Lung (tissue), 12 donors: Measurements from ENCODE around the gene USP31. TPM values are rescaled to one million over a fixed set of nuclear protein-coding genes. Genes with fewer than 3 reads are reported as not detected.
A peak's percentile ranks its signal among the peaks of the same experiment; 100 is the strongest.

Experiments
- ATAC-seq: fragments of 200-7000 bp; cut with Tn5 transposase; one replicate; pipeline ENCODE4 v1.9.1; 2020; ENCODE audit warnings: moderate number of reproducible peaks; ENCODE audit not compliant: insufficient read depth, low FRiP score
- DNase-seq, 3 donors: peaks; one replicate each; pipeline ENCODE4 v3.0.0-alpha.2; 2013 to 2017
- H3K27ac ChIP-seq, 2 donors: one replicate each; pipeline ENCODE4 v1.5.1; 2013; ENCODE audit warnings: mild to moderate bottlenecking in 2 of 2, moderate library complexity in 2 of 2, control low read depth in 1 of 2, inconsistent platforms in 1 of 2, low read depth in 1 of 2, low read length in 1 of 2
- H3K27me3 ChIP-seq, 3 donors: one replicate each; pipeline ENCODE4 v1.5.1; 2013; ENCODE audit warnings: low read length in 2 of 3; ENCODE audit not compliant: control insufficient read depth in 3 of 3, insufficient read depth in 3 of 3
- H3K36me3 ChIP-seq, 4 donors: one replicate each; pipeline ENCODE4 v1.5.1; 2013; ENCODE audit warnings: low read length in 4 of 4, mild to moderate bottlenecking in 1 of 4, moderate library complexity in 1 of 4; ENCODE audit not compliant: control insufficient read depth in 4 of 4, insufficient read depth in 4 of 4
- H3K4me1 ChIP-seq, 5 donors: one replicate each; pipeline ENCODE4 v1.5.1; 2013; ENCODE audit warnings: low read length in 5 of 5, mild to moderate bottlenecking in 2 of 5, moderate library complexity in 1 of 5; ENCODE audit not compliant: control insufficient read depth in 5 of 5, insufficient read depth in 5 of 5
- H3K4me3 ChIP-seq: one replicate; pipeline ENCODE4 v1.5.1; 2013; ENCODE audit warnings: mild to moderate bottlenecking, control low read depth, moderate library complexity
- H3K9ac ChIP-seq, 2 donors: one replicate each; pipeline ENCODE4 v1.5.1; 2013; ENCODE audit warnings: low read length in 2 of 2, control low read depth in 1 of 2; ENCODE audit not compliant: insufficient read depth in 1 of 2
- H3K9me3 ChIP-seq, 4 donors: one replicate each; pipeline ENCODE4 v1.5.1; 2013; ENCODE audit warnings: low read length in 3 of 4, mild to moderate bottlenecking in 1 of 4, moderate library complexity in 1 of 4; ENCODE audit not compliant: control insufficient read depth in 4 of 4, insufficient read depth in 3 of 4
- WGBS, 2 donors: extraction: QIAGEN DNeasy Blood & Tissue Kit; methylation state at CpG; one replicate each; pipeline ENCODE4 v1.1.7; 2013; 5-methylcytosine and 5-hydroxymethylcytosine counted together
- polyA plus RNA-seq, 2 donors: library from polyadenylated mRNA; stranded (reverse); fragments of 200-250 nt; gene quantifications; one replicate each; pipeline ENCODE4 v1.2.1, GENCODE V29; 2013
- total RNA-seq, 2 donors: library from RNA; depleted of rRNA in 1 of 2; stranded (reverse); fragments of >200 nt in 1 of 2; gene quantifications; one replicate each; pipeline ENCODE4 v1.2.1, GENCODE V29; 2014 to 2021
- TF ChIP-seq, protein P1 (sequence below): IDR thresholded peaks from 2 replicates; pipeline ENCODE4 v1.5.1; 2012; ENCODE audit warnings: mild to moderate bottlenecking; ENCODE audit errors: control extremely low read depth, extremely low read depth
- donor health status: control.
- donor health status: control.
- donor health status: Bipolar disorder and iron deficiency.
- donor health status: healthy.
- donor health status: DM: yes; HTN: yes; CAD: no.

Gene USP31
- total and polyA plus RNA-seq, 4 donors, result 3.4 to 26.3 (median 10.0) TPM

- no peak overlapping the region for H3K4me3 ChIP-seq
- H3K36me3 ChIP-seq, result no peaks in the 10 kb centered on the region
- TF ChIP-seq, protein P1, sequence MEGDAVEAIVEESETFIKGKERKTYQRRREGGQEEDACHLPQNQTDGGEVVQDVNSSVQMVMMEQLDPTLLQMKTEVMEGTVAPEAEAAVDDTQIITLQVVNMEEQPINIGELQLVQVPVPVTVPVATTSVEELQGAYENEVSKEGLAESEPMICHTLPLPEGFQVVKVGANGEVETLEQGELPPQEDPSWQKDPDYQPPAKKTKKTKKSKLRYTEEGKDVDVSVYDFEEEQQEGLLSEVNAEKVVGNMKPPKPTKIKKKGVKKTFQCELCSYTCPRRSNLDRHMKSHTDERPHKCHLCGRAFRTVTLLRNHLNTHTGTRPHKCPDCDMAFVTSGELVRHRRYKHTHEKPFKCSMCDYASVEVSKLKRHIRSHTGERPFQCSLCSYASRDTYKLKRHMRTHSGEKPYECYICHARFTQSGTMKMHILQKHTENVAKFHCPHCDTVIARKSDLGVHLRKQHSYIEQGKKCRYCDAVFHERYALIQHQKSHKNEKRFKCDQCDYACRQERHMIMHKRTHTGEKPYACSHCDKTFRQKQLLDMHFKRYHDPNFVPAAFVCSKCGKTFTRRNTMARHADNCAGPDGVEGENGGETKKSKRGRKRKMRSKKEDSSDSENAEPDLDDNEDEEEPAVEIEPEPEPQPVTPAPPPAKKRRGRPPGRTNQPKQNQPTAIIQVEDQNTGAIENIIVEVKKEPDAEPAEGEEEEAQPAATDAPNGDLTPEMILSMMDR, result no peak
- no peaks in the 10 kb centered on the region for H3K9me3 ChIP-seq
- H3K27me3 ChIP-seq, result peaks cover 0 to 16% (median 0%) of the 10 kb centered on the region in 3 donors
- ATAC-seq, result no peak
- H3K9ac ChIP-seq, result no peak overlapping the region
- no peak overlapping the region for H3K27ac ChIP-seq
- DNase-seq, result no peak
- no peaks in the 10 kb centered on the region for H3K4me1 ChIP-seq
- 36 to 41% methylated on average over 7 of the region's 7 CpGs for WGBS, 2 donors
Measured at GRCh38 chr16:23155445-23156049, 6.3 kb upstream of the USP31 start.

GRCh38 chr16:23152386-23153178 is 3.3 kb upstream of the USP31 start:
- TF ChIP-seq, protein P1, result no peak
- DNase-seq, result no peak
- Histone ChIP-seq H3K27me3 (peaks cover 0 to 16% (median 0%) of the 10 kb centered on the region in 3 donors), H3K9ac (no peak overlapping the region), H3K36me3 (no peaks in the 10 kb centered on the region), H3K9me3 (no peaks in the 10 kb centered on the region), H3K4me1 (peaks cover 0 to 10% (median 4%) of the 10 kb centered on the region in 5 donors), H3K4me3 (no peak overlapping the region), H3K27ac (no peak overlapping the region)
- ATAC-seq, result no peak
- WGBS, 2 donors, result 84 to 85% methylated on average over 12 of the region's 12 CpGs

GRCh38 chr16:23149993-23150364 is 727 bp upstream of the USP31 start:
- DNase-seq (no peak), ATAC-seq (no peak)
- H3K9ac ChIP-seq, result no peak overlapping the region
- TF ChIP-seq, protein P1, result no peak
- H3K27ac ChIP-seq, result peak overlapping the region in 1 of 2 donors; percentile 93
- H3K9me3 ChIP-seq, result no peaks in the 10 kb centered on the region
- 53 to 57% methylated on average over 4 of the region's 4 CpGs for WGBS, 2 donors
- no peaks in the 10 kb centered on the region for H3K36me3 ChIP-seq
- no peaks in the 10 kb centered on the region for H3K27me3 ChIP-seq
- no peak overlapping the region for H3K4me3 ChIP-seq
- H3K4me1 ChIP-seq, result peaks cover 4 to 10% (median 6%) of the 10 kb centered on the region in 5 donors
